Thoracic aorta (tissue), 2 donors: ENCODE data around the gene MESP2. TPM values are rescaled to one million over a fixed set of nuclear protein-coding genes. Genes with fewer than 3 reads are reported as not detected.

Experiments
- ATAC-seq: fragments of 150-250 bp; one replicate; pipeline ENCODE4 v1.8.0; 2017; ENCODE audit warnings: low read depth; ENCODE audit not compliant: insufficient number of reproducible peaks, low FRiP score
- DNase-seq: peaks from one replicate; pipeline ENCODE4 v3.0.0-alpha.2; 2020; ENCODE audit warnings: low spot score
- H3K27ac ChIP-seq, 2 donors: fragments of 200-600 bp; sonication (generic); 1 replicate in 1 of 2; 2 replicates in 1 of 2; pipeline ENCODE4 v1.5.1; 2016; ENCODE audit warnings: mild to moderate bottlenecking in 2 of 2, moderate library complexity in 2 of 2
- H3K27me3 ChIP-seq: fragments of 200-600 bp; sonication (generic); replicated peaks from 2 replicates; pipeline ENCODE4 v1.6.0; 2016; ENCODE audit warnings: mild to moderate bottlenecking; ENCODE audit not compliant: insufficient read depth
- H3K36me3 ChIP-seq: fragments of 200-600 bp; sonication (generic); one replicate; pipeline ENCODE4 v1.5.1; 2016
- H3K4me1 ChIP-seq, 2 donors: fragments of 200-600 bp; sonication (generic); 1 replicate in 1 of 2; 2 replicates in 1 of 2; pipeline versions ENCODE4 v1.5.1 to v1.6.0; 2016; ENCODE audit warnings: low read depth in 2 of 2, mild to moderate bottlenecking in 1 of 2; ENCODE audit not compliant: control insufficient read depth in 1 of 2
- H3K4me3 ChIP-seq: fragments of 200-600 bp; sonication (generic); 2 replicates; pipeline ENCODE4 v1.5.1; 2016; ENCODE audit warnings: mild to moderate bottlenecking
- H3K9me3 ChIP-seq: fragments of 200-600 bp; sonication (generic); 2 replicates; pipeline ENCODE4 v1.5.1; 2016
- CTCF ChIP-seq: fragments of 200-600 bp; sonication (generic); IDR thresholded peaks from one replicate; pipeline ENCODE4 v1.5.1; 2019; ENCODE audit warnings: antibody characterized with exemption
- total RNA-seq, 2 donors: library from RNA; depleted of rRNA; stranded (reverse); fragments of >200 nt; gene quantifications; one replicate each; pipeline versions ENCODE4 v1.1.0 to v1.2.3, GENCODE V29; 2016

MESP2 gene
- total RNA-seq, 2 donors from 2014 or later = 1.8 TPM; not detected in 1

GRCh38 chr15:89801471-89802195 is 25.5 kb downstream of the MESP2 start:
- no peaks in the 10 kb centered on the region for H3K36me3 ChIP-seq
- ATAC-seq (no peak), DNase-seq (no peak)
- no peaks in the 10 kb centered on the region for H3K27me3 ChIP-seq
- no peak overlapping the region for H3K4me3 ChIP-seq
- no peaks in the 10 kb centered on the region for H3K9me3 ChIP-seq
- no peaks in the 10 kb centered on the region for H3K4me1 ChIP-seq
- no peak overlapping the region for H3K27ac ChIP-seq
- TF ChIP-seq CTCF = no peak

- no peaks in the 10 kb centered on the region for H3K9me3 ChIP-seq
Measured at GRCh38 chr15:89802231-89802928, 26.2 kb downstream of the MESP2 start.

GRCh38 chr15:89802986-89803824 is 27.1 kb downstream of the MESP2 start:
- ATAC-seq = no peak
- H3K27ac ChIP-seq = no peak overlapping the region

More at GRCh38 chr15:89802231-89802928, 26.2 kb downstream of the MESP2 start:
- Histone ChIP-seq H3K27me3 (no peaks in the 10 kb centered on the region), H3K36me3 (no peaks in the 10 kb centered on the region), H3K4me1 (no peaks in the 10 kb centered on the region), H3K4me3 (no peak overlapping the region), H3K27ac (no peak overlapping the region)
- no peak for TF ChIP-seq CTCF
- no peak for ATAC-seq
- no peak for DNase-seq

GRCh38 chr15:89803941-89804800 is 28.0 kb downstream of the MESP2 start:
- no peak for DNase-seq

More at GRCh38 chr15:89802986-89803824, 27.1 kb downstream of the MESP2 start:
- DNase-seq = no peak
- Histone ChIP-seq H3K4me1 (no peaks in the 10 kb centered on the region), H3K9me3 (no peaks in the 10 kb centered on the region), H3K36me3 (no peaks in the 10 kb centered on the region), H3K4me3 (no peak overlapping the region), H3K27me3 (no peaks in the 10 kb centered on the region)
- TF ChIP-seq CTCF = no peak

More at GRCh38 chr15:89803941-89804800, 28.0 kb downstream of the MESP2 start:
- Histone ChIP-seq H3K36me3 (no peaks in the 10 kb centered on the region), H3K27ac (no peak overlapping the region), H3K27me3 (no peaks in the 10 kb centered on the region), H3K4me1 (peaks cover under 1 to 3% of the 10 kb centered on the region in 2 donors), H3K4me3 (no peak overlapping the region), H3K9me3 (no peaks in the 10 kb centered on the region)
- ATAC-seq = no peak
- no peak for TF ChIP-seq CTCF
